K562 (cell line): Measurements from ENCODE around the gene HNRNPU. TPM values are rescaled to one million over a fixed set of nuclear protein-coding genes. Genes with fewer than 3 reads are reported as not detected.

Source experiments
- AFF1 ChIP-seq, 2 experiments: fragments of 450-650 bp; IDR thresholded peaks; 2 replicates each; pipeline ENCODE4 v1.6.1; 2018; ENCODE audit warnings: mild to moderate bottlenecking in 2 of 2, low read depth in 1 of 2; ENCODE audit not compliant: partially characterized antibody in 2 of 2
- CC2D1A ChIP-seq: fragments of 450-650 bp; IDR thresholded peaks from 2 replicates; pipeline ENCODE4 v1.6.1; 2017; ENCODE audit warnings: mild to moderate bottlenecking
- ETS1 ChIP-seq: conservative IDR thresholded peaks from 2 replicates; pipeline ENCODE4 v1.6.1; 2011; ENCODE audit warnings: low read depth, mild to moderate bottlenecking, low read length; ENCODE audit not compliant: control insufficient read depth
- HOXB6 ChIP-seq: fragments of 250-450 bp; sonication (Bioruptor Pico); IDR thresholded peaks from 2 replicates; pipeline ENCODE4 v1.5.1; 2022; ENCODE audit warnings: mild to moderate bottlenecking, borderline replicate concordance
- KAT7 ChIP-seq: sonication (generic); formaldehyde crosslinking; IDR thresholded peaks from 2 replicates; pipeline ENCODE4 v1.8.0; 2022; ENCODE audit warnings: missing genetic modification reagents, mild to moderate bottlenecking, borderline replicate concordance
- NFE2 ChIP-seq: IDR thresholded peaks from 2 replicates; pipeline ENCODE4 v1.6.1; 2014; ENCODE audit warnings: antibody characterized with exemption, low read depth
- NR2C2 ChIP-seq, 2 experiments: fragments of 200-800 bp in 1 of 2; sonication (Bioruptor generic) in 1 of 2; sonication (generic) in 1 of 2; formaldehyde crosslinking in 1 of 2; IDR thresholded peaks; 2 replicates each; pipeline versions ENCODE4 v1.6.1 to v1.8.0; 2016 to 2022; ENCODE audit warnings: mild to moderate bottlenecking in 1 of 2, missing compliant biosample characterization in 1 of 2, missing genetic modification characterization in 1 of 2, missing genetic modification reagents in 1 of 2
- POLR2A ChIP-seq: fragments of 450-650 bp; conservative IDR thresholded peaks from 2 replicates; pipeline ENCODE4 v1.6.1; 2016
- RB1 ChIP-seq: fragments of 450-650 bp; IDR thresholded peaks from 2 replicates; pipeline ENCODE4 v1.6.1; 2017; ENCODE audit warnings: low read depth, mild to moderate bottlenecking
- STAG1 ChIP-seq: sonication (generic); formaldehyde crosslinking; IDR thresholded peaks from 2 replicates; pipeline ENCODE4 v1.5.0; 2020; ENCODE audit warnings: missing genetic modification reagents, borderline replicate concordance
- TAF9B ChIP-seq: fragments of 450-650 bp; IDR thresholded peaks from 2 replicates; pipeline ENCODE4 v1.6.1; 2018; ENCODE audit warnings: mild to moderate bottlenecking; ENCODE audit not compliant: partially characterized antibody
- ZC3H8 ChIP-seq: fragments of 450-650 bp; IDR thresholded peaks from 2 replicates; pipeline ENCODE4 v1.6.1; 2017
- ZMIZ1 ChIP-seq, 2 experiments: fragments of 150-350 bp in 1 of 2; IDR thresholded peaks; 2 replicates each; pipeline ENCODE4 v1.6.1; 2012 to 2016; ENCODE audit warnings: low read depth in 2 of 2, low read length in 2 of 2, mild to moderate bottlenecking in 1 of 2, moderate library complexity in 1 of 2
- ZNF589 ChIP-seq: fragments of 200-800 bp; sonication (Bioruptor generic); IDR thresholded peaks from 2 replicates; pipeline ENCODE4 v1.6.1; 2016; ENCODE audit warnings: low read depth, missing genetic modification characterization, missing compliant biosample characterization
- polyA plus RNA-seq, 8 experiments: library from polyadenylated mRNA; depleted of rRNA in 4 of 8; stranded (reverse) in 5 of 8; unstranded in 3 of 8; fragments of >200 nt; fragmentation: Nextera tagmentation in 2 of 8; fragmentation: Illumina TruSeq in 1 of 8; extraction: Ambion mirVana in 2 of 8; extraction: Trizol in 1 of 8; gene quantifications; 2 replicates each; pipeline versions ENCODE4 v1.2.1 to v1.2.3, GENCODE V29; 2011 to 2014; ENCODE audit warnings: inconsistent platforms in 1 of 8, missing spikeins in 1 of 8
- total RNA-seq, 7 experiments: library from RNA; depleted of rRNA in 6 of 7; stranded (reverse); fragments of >200 nt in 6 of 7; fragmentation: Illumina TruSeq in 2 of 7; extraction: Trizol in 2 of 7; gene quantifications; 2 replicates each; pipeline versions ENCODE4 v1.2.1 to v1.2.3, GENCODE V29; 2011 to 2021; ENCODE audit warnings: low replicate concordance in 1 of 7
- TF ChIP-seq, protein P1 (sequence below): sonication (generic); formaldehyde crosslinking; IDR thresholded peaks from 2 replicates; pipeline ENCODE4 v1.4.0; 2020; ENCODE audit warnings: mild to moderate bottlenecking, missing genetic modification reagents

HNRNPU gene
- total and polyA plus RNA-seq, 9 of the 15 experiments (the other 6 are each of a cell fraction or from before 2014, with no cell fraction given) = 159 to 777 (median 577) TPM

DNA sequence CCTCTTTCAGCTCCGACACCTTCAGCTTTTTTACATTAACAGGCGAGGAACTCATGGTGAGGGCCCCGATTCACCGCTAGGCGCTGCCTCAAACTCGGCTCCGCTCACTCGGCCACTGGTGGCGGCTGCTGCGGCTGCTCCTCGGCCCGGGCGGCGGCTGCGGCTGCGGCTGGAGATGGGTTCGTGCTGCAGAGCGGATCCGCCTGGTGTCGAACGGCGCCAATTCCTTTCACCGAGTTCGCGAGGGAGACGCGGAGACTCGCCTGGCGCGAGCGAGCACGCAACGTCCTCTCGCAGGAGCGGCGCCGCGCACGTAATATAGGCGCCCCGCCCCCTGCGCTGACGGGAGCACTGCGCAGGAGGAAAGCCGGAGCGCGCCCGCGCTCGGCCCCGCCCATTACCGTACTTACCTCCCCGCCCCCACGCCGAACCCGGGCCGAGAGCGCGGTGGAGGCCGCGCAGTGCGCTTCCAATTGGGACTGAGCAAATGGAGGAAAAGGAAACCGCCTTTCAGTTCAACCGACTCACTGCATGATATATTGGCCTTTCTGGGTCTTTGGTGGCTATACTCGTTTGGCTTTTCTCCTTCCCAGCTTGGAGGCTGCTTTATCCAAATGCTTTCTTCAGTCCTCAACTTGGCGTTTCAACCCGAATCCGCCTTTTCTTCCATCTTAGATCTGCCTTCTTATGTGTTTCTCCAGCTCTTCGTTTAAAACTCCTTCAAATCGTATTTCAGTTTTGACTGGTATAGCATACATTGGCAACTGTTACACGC lies at the start of gene HNRNPU (continued):
- TF ChIP-seq TAF9B (peak; percentile 92), NFE2 (peak; percentile 19; the same call in 1 of the 2 replicates), RB1 (peak; percentile 90), ZNF589 (0 out of 2 replicates have a peak, but pooled peaks have one; percentile 23), ZC3H8 (no peak), ZMIZ1 (IDR thresholded peaks at IDR 0.05; ENCODE audit: low read depth in 2 of 2, low read length in 2 of 2) (peak in 1 of 2 experiments; percentile 61; a peak in 1 of 4 replicates), AFF1 (IDR thresholded peaks at IDR 0.05; ENCODE audit: low read depth in 1 of 2, partially characterized antibody in 2 of 2) (peak; percentile 70 to 90), POLR2A (peak; percentile 98), CC2D1A (no peak), NR2C2 (CRISPR knock-in tag; IDR thresholded peaks at IDR 0.05) (no peak), NR2C2 (tag; IDR thresholded peaks at IDR 0.05) (peak; percentile 76), ETS1 (no peak), HOXB6 (CRISPR knock-in tag) (no peak), KAT7 (CRISPR knock-in tag) (peak; percentile 99), STAG1 (CRISPR knock-in tag) (no peak)
- TF ChIP-seq, protein P1, sequence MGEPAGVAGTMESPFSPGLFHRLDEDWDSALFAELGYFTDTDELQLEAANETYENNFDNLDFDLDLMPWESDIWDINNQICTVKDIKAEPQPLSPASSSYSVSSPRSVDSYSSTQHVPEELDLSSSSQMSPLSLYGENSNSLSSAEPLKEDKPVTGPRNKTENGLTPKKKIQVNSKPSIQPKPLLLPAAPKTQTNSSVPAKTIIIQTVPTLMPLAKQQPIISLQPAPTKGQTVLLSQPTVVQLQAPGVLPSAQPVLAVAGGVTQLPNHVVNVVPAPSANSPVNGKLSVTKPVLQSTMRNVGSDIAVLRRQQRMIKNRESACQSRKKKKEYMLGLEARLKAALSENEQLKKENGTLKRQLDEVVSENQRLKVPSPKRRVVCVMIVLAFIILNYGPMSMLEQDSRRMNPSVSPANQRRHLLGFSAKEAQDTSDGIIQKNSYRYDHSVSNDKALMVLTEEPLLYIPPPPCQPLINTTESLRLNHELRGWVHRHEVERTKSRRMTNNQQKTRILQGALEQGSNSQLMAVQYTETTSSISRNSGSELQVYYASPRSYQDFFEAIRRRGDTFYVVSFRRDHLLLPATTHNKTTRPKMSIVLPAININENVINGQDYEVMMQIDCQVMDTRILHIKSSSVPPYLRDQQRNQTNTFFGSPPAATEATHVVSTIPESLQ (CRISPR knock-in tag) = peak; percentile 69
